HepG2 (cell line): ENCODE data around the gene CD151. TPM values are rescaled to one million over a fixed set of nuclear protein-coding genes. Genes with fewer than 3 reads are reported as not detected.

ENCODE experiments used
- CC2D1A ChIP-seq: sonication (generic); formaldehyde crosslinking; IDR thresholded peaks from 2 replicates; pipeline ENCODE4 v1.8.1; 2023; ENCODE audit warnings: mild to moderate bottlenecking, missing genetic modification reagents
- CSRNP2 ChIP-seq: sonication (generic); formaldehyde crosslinking; conservative IDR thresholded peaks from 2 replicates; pipeline ENCODE4 v1.8.0; 2022; ENCODE audit warnings: low read depth, missing genetic modification reagents
- CTCF ChIP-seq: sonication (generic); formaldehyde crosslinking; IDR thresholded peaks from 2 replicates; pipeline ENCODE4 v1.5.0; 2020; ENCODE audit warnings: mild to moderate bottlenecking, missing genetic modification reagents, moderate library complexity
- DMAP1 ChIP-seq: IDR thresholded peaks from 2 replicates; pipeline ENCODE4 v1.6.1; 2016
- ESRRA ChIP-seq: sonication (generic); formaldehyde crosslinking; IDR thresholded peaks from 2 replicates; pipeline ENCODE4 v1.5.1; 2020; ENCODE audit warnings: mild to moderate bottlenecking, low read depth, missing genetic modification reagents
- FOXM1 ChIP-seq: sonication (generic); formaldehyde crosslinking; IDR thresholded peaks from 2 replicates; pipeline ENCODE4 v1.5.0; 2020; ENCODE audit warnings: missing genetic modification reagents
- PHF5A ChIP-seq: IDR thresholded peaks from one replicate; pipeline ENCODE4 v1.6.1; 2018; ENCODE audit warnings: low read depth, missing genetic modification reagents; ENCODE audit not compliant: unreplicated experiment
- PRDM15 ChIP-seq: sonication (generic); formaldehyde crosslinking; IDR thresholded peaks from 2 replicates; pipeline ENCODE4 v1.4.0; 2020; ENCODE audit warnings: missing genetic modification reagents
- RBAK ChIP-seq: sonication (generic); formaldehyde crosslinking; IDR thresholded peaks from 2 replicates; pipeline ENCODE4 v1.5.1; 2020; ENCODE audit warnings: mild to moderate bottlenecking, missing genetic modification reagents
- SMAD3 ChIP-seq: sonication (generic); formaldehyde crosslinking; IDR thresholded peaks from 2 replicates; pipeline ENCODE4 v1.4.0; 2020; ENCODE audit warnings: missing genetic modification reagents
- SP2 ChIP-seq: sonication (generic); formaldehyde crosslinking; IDR thresholded peaks from 2 replicates; pipeline ENCODE4 v1.5.1; 2020; ENCODE audit warnings: mild to moderate bottlenecking, missing genetic modification reagents
- SRY ChIP-seq: sonication (generic); formaldehyde crosslinking; IDR thresholded peaks from 2 replicates; pipeline ENCODE4 v1.8.0; 2022; ENCODE audit warnings: mild to moderate bottlenecking, missing genetic modification reagents
- ZBTB42 ChIP-seq: sonication (generic); formaldehyde crosslinking; IDR thresholded peaks from 2 replicates; pipeline ENCODE4 v1.5.0; 2020; ENCODE audit warnings: mild to moderate bottlenecking, missing genetic modification reagents
- ZBTB7B ChIP-seq: sonication (generic); formaldehyde crosslinking; IDR thresholded peaks from 2 replicates; pipeline ENCODE4 v1.4.0; 2020; ENCODE audit warnings: missing genetic modification reagents
- ZNF121 ChIP-seq: sonication (generic); formaldehyde crosslinking; IDR thresholded peaks from 2 replicates; pipeline ENCODE4 v1.5.0; 2020; ENCODE audit warnings: mild to moderate bottlenecking, missing genetic modification reagents
- ZNF275 ChIP-seq: sonication (generic); formaldehyde crosslinking; IDR thresholded peaks from 2 replicates; pipeline ENCODE4 v1.8.0; 2022; ENCODE audit warnings: missing genetic modification reagents, mild to moderate bottlenecking, inconsistent platforms, borderline replicate concordance
- ZNF451 ChIP-seq: sonication (generic); formaldehyde crosslinking; IDR thresholded peaks from 2 replicates; pipeline ENCODE4 v1.5.0; 2020; ENCODE audit warnings: mild to moderate bottlenecking, missing genetic modification reagents
- ZNF768 ChIP-seq: sonication (generic); formaldehyde crosslinking; IDR thresholded peaks from 2 replicates; pipeline ENCODE4 v1.4.0; 2020; ENCODE audit warnings: missing genetic modification reagents
- ZNF83 ChIP-seq: sonication (generic); formaldehyde crosslinking; IDR thresholded peaks from 2 replicates; pipeline ENCODE4 v1.4.0; 2020; ENCODE audit warnings: missing genetic modification reagents, mild to moderate bottlenecking, borderline replicate concordance
- polyA plus RNA-seq, 8 experiments: library from polyadenylated mRNA; depleted of rRNA in 3 of 8; stranded (reverse) in 7 of 8; unstranded in 1 of 8; fragments of >200 nt; fragmentation: Illumina TruSeq in 4 of 8; extraction: Trizol in 4 of 8; gene quantifications; 2 replicates each; pipeline versions ENCODE4 v1.2.1 to v1.2.3, GENCODE V29; 2011 to 2016; ENCODE audit warnings: low read depth in 4 of 8, missing spikeins in 1 of 8, mixed read lengths in 1 of 8; ENCODE audit not compliant: insufficient read depth in 1 of 8
- total RNA-seq, 5 experiments: library from RNA; depleted of rRNA; stranded (reverse); fragments of >200 nt; fragmentation: Illumina TruSeq; extraction: Trizol; gene quantifications; 2 replicates each; pipeline ENCODE4 v1.2.3, GENCODE V29; 2016; ENCODE audit warnings: low read depth in 1 of 5

CD151 gene
- total and polyA plus RNA-seq, 2 of the 13 experiments (the other 11 are each of a cell fraction or from before 2014, with no cell fraction given): 125 to 197 TPM

- peak; percentile 38; the same call in 1 of the 2 replicates for TF ChIP-seq ZBTB42 (CRISPR knock-in tag)
- TF ChIP-seq SRY (CRISPR knock-in tag): peak; percentile 81
- TF ChIP-seq CC2D1A: no peak
- TF ChIP-seq SP2: no peak; the same call in 1 of the 2 replicates
- no peak for TF ChIP-seq SMAD3
- TF ChIP-seq CTCF (CRISPR knock-in tag): peak; percentile 36
- TF ChIP-seq ZNF83: no peak
- TF ChIP-seq FOXM1 (CRISPR knock-in tag): no peak
- peak; percentile 90 for TF ChIP-seq PRDM15 (CRISPR knock-in tag)
- TF ChIP-seq DMAP1 (CRISPR knock-in tag): peak; percentile 90
- TF ChIP-seq ZNF121 (CRISPR knock-in tag): no peak
- TF ChIP-seq ZNF768 (CRISPR knock-in tag): 0 out of 2 replicates have a peak, but pooled peaks have one; percentile 6
- TF ChIP-seq ZNF275 (CRISPR knock-in tag): 0 out of 2 replicates have a peak, but pooled peaks have one; percentile 67
- TF ChIP-seq RBAK: no peak
- TF ChIP-seq PHF5A (CRISPR knock-in tag): no peak
- 0 out of 2 replicates have a peak, but pooled peaks have one; percentile 63 for TF ChIP-seq ESRRA
- TF ChIP-seq ZNF451 (CRISPR knock-in tag): peak; percentile 51; the same call in 1 of the 2 replicates
- no peak for TF ChIP-seq CSRNP2 (CRISPR knock-in tag)
- TF ChIP-seq ZBTB7B (CRISPR knock-in tag): 0 out of 2 replicates have a peak, but pooled peaks have one; percentile 66
These were observed 5.4 kb upstream of the CD151 start (continued) for GRCh38 chr11:827146-827896.
